Kidney (tissue), 14 donors: ENCODE results near the gene HOXA4. TPM values are rescaled to one million over a fixed set of nuclear protein-coding genes. Genes with fewer than 3 reads are reported as not detected.

Source experiments
- DNase-seq, 5 donors: peaks; one replicate each; pipeline ENCODE4 v3.0.0-alpha.2; 2013 to 2020
- FAIRE-seq: peaks from 2 replicates; lab custom pipeline; 2012; peaks lifted over from hg19 to GRCh38; lab: Jason Lieb, UNC
- H3K27ac ChIP-seq, 2 donors: one replicate each; pipeline ENCODE4 v1.7.0; 2013; ENCODE audit warnings: low read depth in 2 of 2, low read length in 2 of 2, inconsistent platforms in 1 of 2
- H3K27me3 ChIP-seq: one replicate; pipeline ENCODE4 v1.7.1; 2013; ENCODE audit warnings: low read length, inconsistent platforms; ENCODE audit not compliant: control insufficient read depth, insufficient read depth
- H3K36me3 ChIP-seq, 3 donors: one replicate each; pipeline versions ENCODE4 v1.7.0 to v1.7.1; 2013; ENCODE audit warnings: low read length in 3 of 3, control low read depth in 1 of 3, inconsistent platforms in 1 of 3; ENCODE audit not compliant: insufficient read depth in 3 of 3, control insufficient read depth in 2 of 3
- H3K4me1 ChIP-seq, 3 donors: one replicate each; pipeline versions ENCODE4 v1.7.0 to v1.7.1; 2013; ENCODE audit warnings: low read length in 3 of 3, inconsistent platforms in 1 of 3, low read depth in 1 of 3; ENCODE audit not compliant: control insufficient read depth in 2 of 3, insufficient read depth in 2 of 3
- H3K4me3 ChIP-seq, 3 donors: one replicate each; pipeline versions ENCODE4 v1.7.0 to v1.8.1; 2013; ENCODE audit warnings: low read length in 3 of 3, control low read depth in 1 of 3, inconsistent platforms in 1 of 3
- H3K9ac ChIP-seq, 3 donors: one replicate each; pipeline versions ENCODE4 v1.7.0 to v1.7.1; 2013; ENCODE audit warnings: low read length in 3 of 3, control low read depth in 1 of 3, inconsistent platforms in 1 of 3
- H3K9me3 ChIP-seq, 3 donors: one replicate each; pipeline versions ENCODE4 v1.7.0 to v1.7.1; 2013; ENCODE audit warnings: low read length in 3 of 3, control low read depth in 1 of 3, inconsistent platforms in 1 of 3; ENCODE audit not compliant: control insufficient read depth in 2 of 3, insufficient read depth in 1 of 3
- CTCF ChIP-seq: IDR thresholded peaks from 3 replicates; pipeline ENCODE4 v1.5.1; 2012; ENCODE audit warnings: mild to moderate bottlenecking, moderate library complexity, borderline replicate concordance; ENCODE audit not compliant: insufficient read depth; ENCODE audit errors: extremely low read depth
- intact Hi-C: fragments of 100-400 bp; cut with DNase I; formaldehyde crosslinking; loops from one replicate; pipeline ENCODE4 v1.11.1; 2022
- polyA plus RNA-seq: library from polyadenylated mRNA; stranded (reverse); fragments of 350-450 nt; fragmentation: Illumina TruSeq; extraction: RNeasy Lipid Tissue Mini Kit (QIAGEN cat#74804); gene quantifications from one replicate; pipeline ENCODE4 v1.2.3, GENCODE V29; 2014; ENCODE audit warnings: low read depth, low replicate concordance; ENCODE audit not compliant: insufficient read depth
- total RNA-seq: library from RNA; stranded (reverse); fragmentation: NEBNext Ultra II Directional; extraction: Animal tissue kit (Norgen Biotek cat#: 25700); gene quantifications from one replicate; pipeline ENCODE4 v1.2.1, GENCODE V29; 2021
- donor health status: control.
- donor health status: control.
- donor health status: control.
- donor health status: control.
- donor health status: control.
- donor health status: DM: yes; HTN: yes; CAD: no.
- donor health status: Normal renal cell carcinoma (clear cell type).

HOXA4 gene
- total and polyA plus RNA-seq, 2 donors from 2014 or later, result 11.2 to 13.0 TPM

GRCh38 chr7:27160145-27160545 lies 29.6 kb upstream of the HOXA4 start:
- intact Hi-C loops, result no loop called here
- FAIRE-seq (no peak), DNase-seq (peak in 2 of 5 donors; percentile 70 to 82)
- Histone ChIP-seq H3K9ac (peak overlapping the region; percentile 40 to 77 (median 69)), H3K4me3 (peak overlapping the region; percentile 23 to 86 (median 77)), H3K36me3 (peaks cover 0 to 9% (median 5%) of the 10 kb centered on the region in 3 donors), H3K27me3 (no peaks in the 10 kb centered on the region), H3K27ac (peak overlapping the region; percentile 96 to 98), H3K4me1 (peaks cover 0 to 7% (median 5%) of the 10 kb centered on the region in 3 donors), H3K9me3 (no peaks in the 10 kb centered on the region)
- no peak for TF ChIP-seq CTCF

GRCh38 chr7:27159266-27160144 lies 28.9 kb upstream of the HOXA4 start:
- DNase-seq (peak in 3 of 5 donors; percentile 68 to 79 (median 76)), FAIRE-seq (no peak)
- Histone ChIP-seq H3K4me3 (peak overlapping the region; percentile 37 to 86 (median 77)), H3K4me1 (peaks cover 0 to 7% (median 6%) of the 10 kb centered on the region in 3 donors), H3K9me3 (no peaks in the 10 kb centered on the region), H3K9ac (peak overlapping the region; percentile 45 to 77 (median 76)), H3K27ac (peak overlapping the region; percentile 96 to 98), H3K27me3 (no peaks in the 10 kb centered on the region), H3K36me3 (peaks cover 0 to 9% (median 5%) of the 10 kb centered on the region in 3 donors)
- intact Hi-C loops, result loop anchor here (10.0 kb wide), 1 partner anchor 785 kb away; no protein-coding TSS in a partner anchor
- TF ChIP-seq CTCF, result no peak

GRCh38 chr7:27158436-27159265 lies 28.1 kb upstream of the HOXA4 start:
- Histone ChIP-seq H3K9me3 (no peaks in the 10 kb centered on the region), H3K4me3 (peak overlapping the region; percentile 37 to 86 (median 56)), H3K9ac (peak overlapping the region; percentile 45 to 77 (median 76)), H3K27ac (peak overlapping the region; percentile 96 to 98), H3K4me1 (peaks cover 0 to 11% (median 9%) of the 10 kb centered on the region in 3 donors), H3K27me3 (no peaks in the 10 kb centered on the region), H3K36me3 (peaks cover 0 to 6% (median 5%) of the 10 kb centered on the region in 3 donors)
- intact Hi-C loops, result loop anchor here (10.0 kb wide), 1 partner anchor 784 kb away; no protein-coding TSS in a partner anchor
- FAIRE-seq, result no peak
- no peak for TF ChIP-seq CTCF
- DNase-seq, result peak; percentile 70 to 88 (median 83)
